Measurements from ENCODE around the gene WNT11.

Gene WNT11

DNA sequence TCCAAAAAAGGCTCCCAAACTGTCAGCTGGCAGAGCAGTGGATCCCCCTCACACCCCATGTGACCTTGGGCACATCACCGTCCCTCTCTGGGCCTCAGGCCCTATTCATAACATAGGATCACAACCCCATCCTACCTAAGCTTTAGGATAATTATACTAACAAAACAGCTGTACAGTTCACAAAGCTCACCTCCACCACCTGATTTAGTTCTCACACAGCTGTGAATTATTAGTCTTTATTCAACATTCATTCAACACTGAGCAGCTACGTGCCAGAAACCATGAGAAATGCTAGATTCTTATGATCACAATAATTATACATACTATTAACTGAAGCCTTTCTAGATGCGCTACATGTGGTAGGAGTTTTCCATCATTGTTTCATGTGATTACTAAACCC lies 9.5 kb downstream of the WNT11 start:
- TF ChIP-seq GATA2 (IDR thresholded peaks at IDR 0.05; ENCODE audit: low read depth, low read length) (no peak), GATA3 (IDR thresholded peaks at IDR 0.05; ENCODE audit: low read depth, low read length) (no peak)

DNA sequence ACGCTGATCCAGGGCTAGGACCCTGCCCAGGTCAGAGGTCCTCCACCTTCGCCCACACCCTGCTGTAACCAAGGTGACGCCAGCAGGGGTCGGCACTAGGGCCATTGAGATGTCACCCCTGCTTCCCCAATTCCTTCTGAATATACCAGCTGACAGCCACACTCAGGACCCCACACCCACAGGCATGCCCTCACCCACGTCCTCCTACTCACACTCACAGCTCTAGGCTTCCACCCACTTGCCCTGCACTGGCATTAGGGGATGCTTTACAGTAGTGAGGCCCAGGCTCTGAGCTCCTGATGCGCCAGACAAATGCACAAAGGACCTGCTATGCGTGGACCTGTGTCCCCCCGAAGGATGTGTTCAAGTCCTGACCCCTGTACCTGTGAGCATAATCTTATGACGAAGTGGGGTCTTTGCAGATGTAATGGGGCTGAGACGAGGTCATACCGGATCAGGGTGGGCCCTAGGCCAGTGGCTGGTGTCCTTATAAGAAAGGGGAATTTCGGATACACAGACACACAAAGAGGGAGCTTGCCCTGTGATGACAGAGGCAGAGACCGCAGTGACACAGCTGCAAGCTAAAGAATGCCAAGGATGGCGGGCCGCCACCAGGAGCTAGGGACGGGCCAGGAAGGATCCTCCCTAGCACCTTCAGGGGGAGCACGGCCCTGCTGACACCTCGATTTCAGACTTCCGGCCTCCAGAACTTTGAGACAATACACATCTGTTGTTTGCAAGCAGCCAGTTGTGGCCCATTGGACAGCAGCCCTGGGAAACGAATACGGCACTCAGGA lies 11.2 kb downstream of the WNT11 start:
- TF ChIP-seq GATA3 (IDR thresholded peaks at IDR 0.05; ENCODE audit: low read depth, low read length) (no peak), GATA2 (IDR thresholded peaks at IDR 0.05; ENCODE audit: low read depth, low read length) (no peak)

DNA sequence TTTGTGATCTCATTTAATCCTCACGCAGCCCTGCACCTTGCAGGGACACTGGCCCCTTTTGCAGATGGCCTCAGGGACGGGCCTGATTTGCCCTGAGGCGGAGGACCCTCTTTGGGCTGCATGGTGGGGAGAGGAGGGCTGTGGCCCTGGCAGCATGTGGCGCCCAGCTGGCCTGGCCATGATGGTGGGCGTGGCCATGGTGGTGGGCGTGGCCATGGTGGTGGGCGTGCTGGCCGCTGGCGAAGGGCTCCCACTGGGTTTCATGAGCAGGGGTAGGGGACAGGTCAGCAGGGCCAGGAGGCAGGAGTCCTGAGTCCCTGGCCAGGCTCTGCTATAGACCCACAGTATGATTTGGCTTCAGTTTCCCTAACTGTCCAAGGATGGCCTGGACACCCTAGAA lies 13.1 kb downstream of the WNT11 start:
- TF ChIP-seq GATA2 (IDR thresholded peaks at IDR 0.05; ENCODE audit: low read depth, low read length), result no peak
- no peak for TF ChIP-seq GATA3 (IDR thresholded peaks at IDR 0.05; ENCODE audit: low read depth, low read length)

DNA sequence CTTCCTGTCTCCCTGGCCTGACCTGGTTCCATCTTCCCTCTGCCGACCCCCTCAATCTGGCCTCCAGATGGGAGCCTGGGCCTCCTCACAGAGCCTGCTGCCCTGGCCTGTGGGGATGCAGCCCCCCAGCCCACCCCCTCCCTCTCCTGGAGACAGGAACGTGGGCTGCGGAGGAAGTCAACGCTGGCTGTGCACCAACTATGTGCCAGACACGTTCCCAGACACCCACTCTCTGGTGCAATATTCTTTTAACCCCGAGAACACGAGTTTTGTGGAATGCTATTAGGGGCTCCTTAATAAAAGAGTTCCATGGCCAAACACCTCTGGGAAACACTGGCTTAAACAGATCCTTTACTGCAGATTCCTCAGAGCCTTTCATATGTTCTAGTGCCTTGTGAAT lies 15.9 kb downstream of the WNT11 start:
- TF ChIP-seq GATA3 (IDR thresholded peaks at IDR 0.05; ENCODE audit: low read depth, low read length), result no peak
- TF ChIP-seq GATA2 (IDR thresholded peaks at IDR 0.05; ENCODE audit: low read depth, low read length), result no peak

DNA sequence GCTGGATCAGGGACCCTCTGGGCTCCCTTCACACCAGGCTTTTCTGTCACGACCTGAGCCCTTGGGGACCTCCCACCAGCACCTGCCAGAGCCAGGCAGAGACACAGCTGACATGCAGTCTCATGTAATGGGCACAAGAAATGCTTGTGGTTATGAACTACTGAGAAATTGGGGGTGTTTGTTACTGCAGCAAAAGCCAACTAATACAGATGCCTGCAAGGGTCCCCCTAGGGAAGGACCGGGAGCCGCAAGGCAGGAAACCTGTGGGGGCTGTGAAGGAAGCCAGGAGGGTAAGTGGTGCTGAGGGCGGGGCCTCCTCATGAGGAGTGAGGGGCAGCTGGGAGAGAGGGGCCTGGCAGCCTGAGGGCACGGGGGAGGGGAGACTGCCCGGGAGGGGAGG lies 16.6 kb downstream of the WNT11 start:
- no peak for TF ChIP-seq GATA2 (IDR thresholded peaks at IDR 0.05; ENCODE audit: low read depth, low read length)
- TF ChIP-seq GATA3 (IDR thresholded peaks at IDR 0.05; ENCODE audit: low read depth, low read length), result no peak

DNA sequence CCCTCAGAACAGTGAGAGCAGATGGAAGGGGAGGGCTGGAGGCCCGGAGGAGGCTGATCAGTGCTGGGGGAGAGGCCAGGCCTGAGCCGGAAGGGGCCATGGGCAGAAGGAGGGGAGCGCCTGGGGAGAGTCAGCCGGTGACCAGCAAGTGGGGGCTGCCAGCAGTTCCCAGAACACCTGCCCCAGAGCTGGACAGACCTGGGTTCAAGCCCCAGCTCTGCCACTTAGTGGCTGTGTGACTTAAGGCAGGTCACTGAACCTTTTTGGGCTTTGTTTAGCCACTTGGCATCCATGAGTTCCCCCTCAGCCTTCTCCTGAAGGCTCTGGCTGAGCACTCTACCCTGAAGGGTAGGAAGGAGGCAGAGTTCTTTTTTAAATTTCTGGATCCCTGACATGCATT lies 17.4 kb downstream of the WNT11 start:
- TF ChIP-seq GATA2 (IDR thresholded peaks at IDR 0.05; ENCODE audit: low read depth, low read length) (no peak), GATA3 (IDR thresholded peaks at IDR 0.05; ENCODE audit: low read depth, low read length) (no peak)

DNA sequence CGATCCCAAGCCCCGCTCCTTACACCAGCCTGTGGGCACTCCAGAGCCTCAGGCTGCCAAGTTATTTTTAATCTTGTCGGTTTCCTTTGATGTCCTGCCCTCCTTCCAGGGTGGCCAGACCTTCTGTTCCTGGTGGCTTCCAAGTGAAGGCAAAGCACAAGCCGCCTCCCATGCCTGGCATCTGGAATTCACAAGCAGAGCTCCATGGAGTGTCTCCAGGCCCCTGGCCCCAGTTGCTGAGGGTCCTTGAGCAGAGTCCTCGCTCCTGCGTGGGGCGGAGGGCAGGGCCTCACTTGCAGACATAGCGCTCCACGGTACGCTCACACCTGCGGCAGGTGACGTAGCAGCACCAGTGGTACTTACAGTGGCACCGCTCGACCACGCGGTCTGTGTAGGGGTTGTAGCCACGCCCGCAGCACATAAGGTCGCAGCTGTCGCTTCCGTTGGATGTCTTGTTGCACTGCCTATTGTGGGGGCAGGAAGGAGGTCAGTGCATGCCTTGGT lies 19.5 kb downstream of the WNT11 start:
- TF ChIP-seq GATA2 (IDR thresholded peaks at IDR 0.05; ENCODE audit: low read depth, low read length) (no peak), GATA3 (IDR thresholded peaks at IDR 0.05; ENCODE audit: low read depth, low read length) (no peak)

DNA sequence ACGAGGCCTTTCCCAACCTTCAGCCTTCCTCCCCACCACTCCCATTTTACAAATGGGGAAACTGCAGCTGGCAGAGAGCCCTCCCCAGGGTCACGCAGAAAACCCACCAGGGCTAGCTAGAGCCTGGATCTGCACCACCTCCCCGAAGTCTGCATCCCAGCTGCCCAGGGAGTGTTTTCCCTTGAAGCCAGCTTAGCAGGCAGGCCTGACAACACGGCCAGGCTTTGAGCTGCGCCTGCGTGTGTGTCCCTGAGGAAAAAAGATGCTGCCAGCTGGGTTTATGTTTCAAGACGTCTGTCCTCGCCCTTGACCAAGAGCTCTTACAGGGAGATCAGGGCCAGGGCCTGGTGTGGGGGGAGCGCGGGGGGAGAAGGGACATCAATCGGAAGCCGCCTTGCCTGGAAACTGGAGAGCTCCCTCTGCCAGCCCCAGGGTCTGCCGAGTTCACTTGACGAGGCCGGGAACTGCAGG lies 20.3 kb downstream of the WNT11 start:
- TF ChIP-seq GATA3 (IDR thresholded peaks at IDR 0.05; ENCODE audit: low read depth, low read length), result no peak
- TF ChIP-seq GATA2 (IDR thresholded peaks at IDR 0.05; ENCODE audit: low read depth, low read length), result no peak

DNA sequence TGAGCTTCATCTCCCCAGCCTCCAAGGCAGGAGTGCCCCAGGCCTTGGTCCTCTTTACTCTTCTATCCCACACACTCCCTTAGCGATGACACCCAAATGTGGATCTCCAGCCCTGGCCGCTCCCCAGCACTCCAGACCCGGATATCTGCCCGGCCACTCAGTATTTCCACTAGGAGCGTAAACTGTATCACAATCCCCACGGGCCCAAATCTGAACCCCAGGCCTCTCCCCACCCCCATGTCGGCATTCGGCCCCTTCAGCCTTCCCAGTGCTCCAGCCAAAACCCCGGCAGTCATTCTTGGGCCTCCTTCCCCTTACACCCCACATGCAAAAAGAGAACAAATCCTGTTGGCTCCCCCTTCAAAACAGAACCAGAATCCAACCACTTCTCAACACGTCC lies 20.8 kb downstream of the WNT11 start:
- no peak for TF ChIP-seq GATA2 (IDR thresholded peaks at IDR 0.05; ENCODE audit: low read depth, low read length)
- no peak for TF ChIP-seq GATA3 (IDR thresholded peaks at IDR 0.05; ENCODE audit: low read depth, low read length)

DNA sequence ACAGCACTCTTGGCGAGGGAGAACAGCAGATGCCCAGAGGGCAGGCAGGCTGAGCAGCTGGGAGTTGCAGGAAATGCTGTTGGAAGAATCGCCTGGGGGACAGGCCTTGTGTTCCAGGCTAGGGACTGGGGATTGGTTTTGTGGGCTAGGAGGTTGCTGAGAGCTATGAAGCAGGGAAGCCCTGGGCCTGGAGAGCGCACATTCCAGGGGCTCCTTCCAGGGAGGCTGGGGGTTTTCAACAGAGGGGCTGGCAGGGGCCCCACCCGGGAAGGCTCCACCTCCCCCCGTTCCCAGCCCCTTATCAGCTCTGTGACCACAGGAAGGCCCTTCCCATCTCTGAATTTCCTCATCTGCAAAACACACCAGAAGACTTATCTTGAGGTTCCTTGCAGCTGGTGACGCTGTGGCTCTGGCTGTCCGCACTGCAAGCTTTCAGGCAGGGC lies 21.7 kb downstream of the WNT11 start:
- TF ChIP-seq GATA3 (IDR thresholded peaks at IDR 0.05; ENCODE audit: low read depth, low read length) (no peak), GATA2 (IDR thresholded peaks at IDR 0.05; ENCODE audit: low read depth, low read length) (no peak)

DNA sequence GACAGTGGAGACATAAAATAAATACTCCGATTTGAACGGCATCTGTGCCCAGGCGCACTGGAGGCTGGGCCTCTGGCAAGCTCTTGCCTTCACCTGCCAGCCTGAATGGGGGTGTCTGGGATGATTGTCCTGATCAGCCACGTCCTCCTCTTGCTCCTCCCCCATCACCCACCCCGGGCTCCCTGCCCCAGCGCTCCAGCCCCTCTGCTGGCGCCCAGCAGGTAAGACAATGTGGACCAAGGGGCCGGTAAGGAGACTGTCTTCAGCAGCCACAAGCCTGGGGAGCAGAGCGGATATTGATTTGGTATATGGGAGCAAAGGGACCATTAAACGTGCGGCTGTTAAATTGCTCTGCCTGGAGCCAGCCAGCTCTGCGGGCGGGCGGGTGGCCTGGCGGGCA lies 24.9 kb downstream of the WNT11 start:
- no peak for TF ChIP-seq GATA3 (IDR thresholded peaks at IDR 0.05; ENCODE audit: low read depth, low read length)
- TF ChIP-seq GATA2 (IDR thresholded peaks at IDR 0.05; ENCODE audit: low read depth, low read length), result no peak

DNA sequence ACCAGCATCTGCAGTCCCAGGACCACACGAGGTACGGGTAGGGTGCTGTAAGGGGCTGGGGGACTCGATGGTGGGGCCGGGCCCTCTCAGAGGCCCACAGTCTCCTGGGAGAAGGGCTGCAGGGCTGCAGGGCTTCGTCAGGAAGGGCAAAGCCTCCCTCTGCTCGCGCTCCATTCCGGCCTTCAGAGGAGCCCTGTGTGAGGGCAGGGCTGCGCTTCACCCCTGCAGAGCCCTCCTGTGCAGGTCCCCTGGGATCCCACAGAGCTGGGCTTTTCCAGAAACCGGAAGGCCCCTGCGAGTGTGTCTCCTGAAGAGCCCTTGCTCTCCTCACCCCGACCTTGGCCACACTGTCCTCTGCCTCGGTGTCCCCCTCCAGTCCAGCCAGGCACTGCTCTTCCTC lies 27.2 kb downstream of the WNT11 start:
- TF ChIP-seq GATA2 (IDR thresholded peaks at IDR 0.05; ENCODE audit: low read depth, low read length), result no peak
- TF ChIP-seq GATA3 (IDR thresholded peaks at IDR 0.05; ENCODE audit: low read depth, low read length), result no peak

DNA sequence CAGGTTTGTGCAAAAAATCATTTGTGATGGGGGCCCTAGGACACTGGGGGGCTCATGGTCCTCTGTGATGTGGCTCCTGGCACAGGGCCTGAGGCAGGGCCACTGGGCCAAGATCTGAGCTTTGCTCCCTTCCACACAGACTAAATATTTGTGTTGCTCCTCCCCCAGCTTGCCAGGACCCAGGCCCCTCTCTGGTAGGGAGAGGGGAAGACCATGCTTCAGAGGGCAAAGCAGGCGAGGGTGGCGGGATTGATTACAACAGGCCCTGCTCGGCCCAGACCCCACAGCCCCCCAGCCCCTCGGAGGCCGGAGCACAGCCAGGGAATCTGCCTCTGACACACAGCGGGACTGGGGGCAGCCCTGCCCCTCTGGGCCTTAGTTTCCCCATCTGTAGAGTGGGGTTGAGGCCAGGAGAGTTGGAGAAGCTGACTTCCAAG lies 29.0 kb downstream of the WNT11 start:
- TF ChIP-seq GATA3 (IDR thresholded peaks at IDR 0.05; ENCODE audit: low read depth, low read length), result no peak

DNA sequence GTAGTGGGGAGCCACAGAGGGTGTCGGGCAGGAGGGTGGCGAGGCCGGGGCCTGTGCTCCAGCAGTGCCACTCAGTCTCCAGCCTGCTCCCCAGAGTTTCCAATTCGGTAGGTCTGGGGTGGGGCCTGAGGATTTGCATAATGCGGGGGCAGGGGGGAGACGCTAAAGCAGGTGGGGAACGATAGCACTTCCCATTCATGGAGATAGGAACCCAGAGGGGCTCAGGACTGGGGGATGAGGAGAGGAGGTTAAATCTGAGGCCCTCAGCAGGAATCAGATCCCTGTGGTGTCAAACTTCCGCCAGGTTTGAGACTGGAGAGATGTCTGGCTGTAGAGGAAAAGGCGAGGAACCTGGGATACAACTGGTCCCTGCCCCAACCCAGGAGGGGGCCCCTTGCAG lies 29.8 kb downstream of the WNT11 start:
- no peak for TF ChIP-seq GATA2 (IDR thresholded peaks at IDR 0.05; ENCODE audit: low read depth, low read length)
- no peak for TF ChIP-seq GATA3 (IDR thresholded peaks at IDR 0.05; ENCODE audit: low read depth, low read length)

DNA sequence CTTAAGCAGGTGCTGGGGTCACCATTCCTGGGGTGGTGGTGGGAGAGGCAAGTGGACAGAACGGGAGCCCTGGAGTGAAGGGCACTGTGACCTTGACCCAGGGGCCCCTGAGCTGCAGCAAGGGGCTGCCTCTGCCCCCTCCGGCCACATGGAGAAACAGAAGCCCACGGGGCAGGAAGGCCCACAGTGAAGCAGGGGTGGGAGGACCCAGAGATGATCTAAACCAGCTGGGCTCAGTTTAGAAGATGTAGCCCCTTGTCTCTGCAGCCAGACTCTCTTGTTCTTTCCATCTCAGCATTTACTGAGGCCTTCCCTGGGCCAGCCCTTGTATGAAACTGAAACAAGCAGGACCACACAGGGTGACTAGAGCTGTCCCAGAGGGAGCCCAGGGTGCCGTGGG lies 30.5 kb downstream of the WNT11 start:
- TF ChIP-seq GATA3 (IDR thresholded peaks at IDR 0.05; ENCODE audit: low read depth, low read length) (no peak), GATA2 (IDR thresholded peaks at IDR 0.05; ENCODE audit: low read depth, low read length) (no peak)
